ENCODE measurements around the gene IDS.
"Not testable (repeated sequence)": the region's sequence is repeated elsewhere in the genome, so short reads cannot be mapped to it uniquely, and the experiment has no call there.

Gene IDS

DNA sequence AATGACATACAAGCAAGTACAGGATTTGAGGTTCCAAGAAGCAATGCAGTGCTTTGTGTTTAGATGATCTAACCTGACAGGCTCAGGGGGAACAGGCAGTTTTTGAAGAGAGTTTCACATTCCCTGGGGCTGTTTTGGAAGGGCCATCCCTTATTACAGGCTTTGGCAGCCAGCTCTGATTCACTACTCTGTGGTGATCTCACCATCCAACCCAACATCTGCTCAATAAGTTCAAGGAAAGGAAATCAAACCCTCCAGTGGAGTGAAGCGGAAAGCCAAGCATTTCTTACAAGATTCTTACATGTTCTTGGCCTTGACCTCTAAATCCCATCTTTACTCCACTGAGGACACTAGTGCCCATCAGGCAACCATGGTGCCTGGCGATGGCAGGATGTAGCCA, 7.5 kb downstream of the IDS start:
- peak; percentile 35 for DNase-seq

- DNase-seq = no peak
These were observed 8.1 kb downstream of the IDS start for GRCh38 chrX:149497054-149497453.

DNA sequence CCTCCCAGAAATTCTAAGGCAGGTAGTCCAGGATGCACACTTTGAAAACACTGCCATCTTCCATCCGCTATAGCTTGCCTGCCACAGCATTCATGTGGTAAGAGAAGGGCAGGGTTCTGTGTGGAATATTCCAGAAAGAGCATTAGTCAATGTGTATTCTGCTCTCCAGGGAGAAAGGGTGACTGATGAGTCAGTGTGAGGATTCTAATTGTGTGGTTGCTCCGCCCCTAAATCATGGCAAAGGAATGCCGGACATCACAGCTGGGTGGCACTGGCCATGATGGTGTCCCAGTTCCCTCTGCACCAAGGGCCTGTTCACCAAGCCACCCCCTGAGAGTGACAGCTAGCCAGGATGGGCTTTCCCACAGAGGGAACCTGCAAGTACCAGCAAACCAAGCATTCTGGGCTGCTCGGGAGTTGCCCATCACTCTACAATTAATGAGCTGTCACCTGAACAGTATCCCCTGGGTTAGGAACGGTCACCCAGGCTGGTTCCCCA, 9.5 kb downstream of the IDS start:
- peak; percentile 59 for DNase-seq

GRCh38 chrX:149494844-149495565, 10.1 kb downstream of the IDS start:
- no peak for DNase-seq

DNA sequence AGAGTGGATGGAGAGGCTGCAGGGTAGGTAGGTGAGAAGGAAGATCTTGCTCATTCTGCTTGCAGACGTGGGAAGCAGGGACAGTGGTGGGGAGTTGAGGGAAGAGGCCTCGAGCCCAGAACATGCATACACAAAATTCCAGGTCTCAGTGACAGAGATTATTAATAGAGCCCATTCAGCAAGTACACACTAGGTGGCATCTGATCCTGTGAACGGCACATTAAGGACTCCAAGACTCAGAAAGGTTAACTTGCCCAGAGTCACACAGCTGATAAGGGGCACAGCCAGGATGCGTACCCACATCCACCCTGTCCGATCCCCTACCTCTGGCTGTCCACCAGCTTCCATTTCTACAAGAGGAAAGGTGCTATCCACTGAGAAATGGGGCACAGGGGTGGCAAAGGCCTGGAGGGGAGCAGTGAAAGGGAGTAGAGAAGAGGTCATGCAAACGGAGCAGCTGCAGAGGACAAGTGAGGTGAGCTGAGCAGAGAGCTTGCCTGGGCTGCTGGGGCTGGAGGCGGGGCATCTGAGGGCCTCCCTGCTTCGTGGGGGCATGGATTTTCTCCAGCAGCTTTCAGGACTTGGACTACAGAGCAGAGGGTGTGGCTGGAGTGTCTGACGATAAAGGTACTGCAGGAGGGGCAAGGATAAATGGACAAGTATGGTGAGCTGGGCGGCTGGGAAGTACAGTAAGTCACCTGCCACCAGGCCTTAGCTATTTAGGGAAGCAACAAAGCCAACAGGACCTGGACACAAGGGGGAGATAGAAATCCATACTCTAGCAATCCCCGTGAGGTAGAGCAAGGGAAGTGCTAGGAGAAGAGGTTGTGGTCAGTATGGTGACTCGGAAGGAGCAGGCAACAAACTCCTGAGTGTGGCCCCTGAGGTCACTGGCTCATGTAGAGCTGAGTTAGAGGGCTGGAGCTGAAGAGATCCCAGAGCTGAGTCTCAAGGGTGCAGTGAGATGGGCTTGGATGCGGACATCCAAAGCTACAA, 11.2 kb downstream of the IDS start:
- no peak for DNase-seq

DNA sequence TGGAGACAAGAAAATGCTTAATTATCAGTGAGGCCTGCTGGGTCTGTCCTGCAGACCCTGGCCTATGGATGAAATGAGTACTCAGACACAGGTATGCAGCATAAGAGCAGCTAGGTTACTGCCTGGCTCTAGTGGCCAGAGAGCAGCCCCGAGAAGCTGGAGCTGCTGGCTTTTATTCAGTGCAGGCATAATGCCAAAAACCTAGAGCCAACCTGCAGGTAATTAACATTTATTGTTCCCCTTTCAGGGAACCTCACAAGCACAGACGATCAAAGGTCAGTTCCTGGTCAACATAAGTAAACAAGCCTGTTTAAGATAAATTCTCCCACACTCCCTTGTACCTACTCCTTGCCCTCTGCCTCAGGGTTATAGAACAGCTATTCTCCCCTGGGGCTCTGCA, 13.3 kb downstream of the IDS start:
- no peak for DNase-seq

- no peak for DNase-seq
These were observed 15.0 kb downstream of the IDS start for GRCh38 chrX:149490100-149490499.

- not testable (repeated sequence) for DNase-seq
These were observed 16.6 kb downstream of the IDS start for GRCh38 chrX:149488411-149489052.

- DNase-seq = not testable (repeated sequence)
These were observed 17.1 kb downstream of the IDS start for GRCh38 chrX:149488008-149488407.

GRCh38 chrX:149487292-149487691, 17.8 kb downstream of the IDS start:
- DNase-seq = no peak

- DNase-seq = no peak
These were observed 28.6 kb downstream of the IDS start for GRCh38 chrX:149476513-149476912.

GRCh38 chrX:149473966-149474365, 31.1 kb downstream of the IDS start:
- no peak for DNase-seq

- DNase-seq = no peak
These were observed 32.0 kb downstream of the IDS start for GRCh38 chrX:149473092-149473491.

- no peak for DNase-seq
These were observed 32.5 kb downstream of the IDS start for GRCh38 chrX:149472625-149473024.

- DNase-seq = no peak
These were observed 33.7 kb downstream of the IDS start for GRCh38 chrX:149471397-149471796.

- DNase-seq = peak; percentile 52
These were observed 34.2 kb downstream of the IDS start for GRCh38 chrX:149470955-149471354.

DNA sequence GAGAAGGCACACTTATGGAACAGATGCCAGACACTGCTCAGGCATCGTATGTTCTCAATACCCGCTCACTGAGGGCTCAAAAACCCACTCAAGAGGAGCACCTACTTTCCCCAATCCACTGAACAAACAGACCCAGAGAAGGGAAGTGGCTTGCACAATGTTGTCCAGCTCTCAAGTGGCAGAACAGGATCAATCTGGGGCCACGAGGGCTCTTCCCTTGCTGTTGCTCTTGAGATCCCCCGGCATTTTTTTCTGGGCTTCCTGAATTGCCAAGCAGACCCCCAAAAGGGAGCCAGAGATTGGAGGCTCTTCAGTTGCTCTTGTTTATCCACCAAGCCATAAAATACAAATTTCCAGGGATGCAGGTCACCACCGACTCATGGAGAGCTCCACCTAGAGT, 35.7 kb downstream of the IDS start:
- no peak for DNase-seq

DNA sequence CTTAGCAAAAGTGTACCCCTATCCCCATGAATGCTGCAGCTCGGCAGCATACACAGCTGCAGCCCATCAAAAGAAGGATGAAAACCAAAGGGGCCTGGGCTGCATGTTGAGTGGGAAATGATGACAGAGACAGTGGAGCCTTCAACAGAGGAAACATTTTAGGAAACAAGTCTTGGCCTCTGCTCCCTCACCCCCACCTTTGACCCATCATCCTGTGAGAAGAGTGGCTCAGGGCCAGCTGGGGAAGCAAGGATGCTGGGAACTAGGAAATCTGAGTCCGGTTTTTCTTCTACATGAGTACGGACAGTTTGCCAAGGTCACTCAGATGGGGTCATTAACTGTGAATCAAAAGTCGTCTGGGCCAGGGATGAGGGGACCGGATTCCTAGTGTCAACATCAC, 37.2 kb downstream of the IDS start:
- DNase-seq = no peak

DNA sequence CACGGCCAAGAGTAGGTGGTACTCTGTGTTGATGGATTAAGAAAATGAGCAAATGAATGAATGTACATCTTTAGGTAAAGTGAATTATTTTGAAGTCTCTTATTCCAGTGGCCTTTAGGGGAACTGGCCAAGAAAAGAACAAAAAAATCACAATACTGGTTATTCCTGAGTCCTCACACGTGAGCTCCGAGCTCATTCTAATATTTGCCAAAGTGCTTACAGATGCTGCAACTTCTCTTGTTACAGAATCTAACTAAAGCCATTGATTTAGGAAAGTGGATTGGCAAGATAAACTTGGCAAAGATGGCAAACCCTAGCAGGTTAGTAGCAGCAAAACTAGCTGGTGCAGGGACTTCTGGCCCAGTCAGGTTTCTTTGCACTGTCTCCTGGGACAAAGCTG, 37.6 kb downstream of the IDS start:
- no peak for DNase-seq

DNA sequence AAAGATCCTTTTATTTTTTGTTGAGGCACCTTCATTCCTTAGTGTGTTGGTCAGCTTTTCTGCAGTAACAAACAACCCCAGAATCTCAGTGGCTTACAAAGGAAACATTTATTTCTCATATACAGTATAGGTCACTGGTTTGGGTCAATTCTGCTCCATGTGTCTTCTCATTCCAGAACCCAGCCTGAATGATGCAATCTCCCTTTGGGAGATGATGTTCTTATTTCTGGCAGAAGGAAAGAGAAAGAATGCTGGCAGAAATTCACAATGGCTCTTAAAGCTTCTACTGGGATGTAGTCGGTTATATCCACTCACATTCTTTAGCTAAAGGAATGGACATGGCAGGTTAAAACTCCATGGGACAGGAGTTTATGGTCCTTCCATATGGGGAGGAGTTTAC, 42.3 kb downstream of the IDS start:
- peak; percentile 46 for DNase-seq

DNA sequence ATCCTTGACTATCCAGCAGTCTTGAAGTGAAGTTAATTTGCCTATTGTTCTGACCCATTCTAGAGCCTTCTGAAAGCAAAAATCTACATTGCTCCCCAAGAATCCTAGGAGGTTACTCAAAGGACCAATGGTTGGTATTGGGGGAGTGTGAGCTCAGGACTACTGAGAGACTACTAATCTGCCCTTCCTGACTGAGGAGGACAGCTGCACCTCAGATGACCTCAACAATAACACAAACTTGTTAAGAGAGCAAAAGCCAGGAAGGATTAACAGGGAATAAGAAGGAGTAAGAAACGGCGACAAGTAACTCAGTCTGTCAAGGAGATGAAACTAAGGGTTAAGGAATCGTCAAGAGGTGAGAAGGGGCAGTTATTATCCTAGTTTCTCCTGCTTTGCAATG, 43.4 kb downstream of the IDS start:
- DNase-seq = no peak

- DNase-seq = no peak
These were observed 46.5 kb downstream of the IDS start for GRCh38 chrX:149458586-149458985.

Measured in fibroblast of skin of abdomen (primary cell).